H9 (cell line): ENCODE measurements around the gene NTPCR. TPM values are rescaled to one million over a fixed set of nuclear protein-coding genes. Genes with fewer than 3 reads are reported as not detected.

ENCODE experiments used
- DNase-seq: peaks from one replicate; pipeline ENCODE4 v3.0.0-alpha.2; 2017
- H2AFZ ChIP-seq: one replicate; pipeline ENCODE4 v1.6.1; 2013; ENCODE audit warnings: mild to moderate bottlenecking, low read length, control low read depth, moderate library complexity
- H2AK5ac ChIP-seq: 2 replicates; pipeline ENCODE4 v1.6.1; 2013; ENCODE audit warnings: low read length, control low read depth, mixed read lengths; ENCODE audit not compliant: insufficient read length
- H2BK120ac ChIP-seq: one replicate; pipeline ENCODE4 v1.6.1; 2013; ENCODE audit warnings: low read depth, mild to moderate bottlenecking, low read length, control low read depth, inconsistent platforms; ENCODE audit not compliant: poor library complexity, severe bottlenecking
- H2BK12ac ChIP-seq: 2 replicates; pipeline ENCODE4 v1.6.1; 2013; ENCODE audit warnings: low read length, control low read depth, mixed read lengths, low read depth; ENCODE audit not compliant: insufficient read length
- H2BK15ac ChIP-seq: 2 replicates; pipeline ENCODE4 v1.6.1; 2013; ENCODE audit warnings: low read depth, low read length, control low read depth
- H2BK20ac ChIP-seq: one replicate; pipeline ENCODE4 v1.6.1; 2013; ENCODE audit warnings: low read depth, mild to moderate bottlenecking, low read length, control low read depth, inconsistent platforms; ENCODE audit not compliant: poor library complexity, severe bottlenecking
- H2BK5ac ChIP-seq: 2 replicates; pipeline ENCODE4 v1.6.1; 2013; ENCODE audit warnings: low read length, control low read depth, mixed read lengths; ENCODE audit not compliant: insufficient read length
- H3K14ac ChIP-seq: 2 replicates; pipeline ENCODE4 v1.6.1; 2013; ENCODE audit warnings: low read length, control low read depth; ENCODE audit not compliant: insufficient read depth
- H3K18ac ChIP-seq: 2 replicates; pipeline ENCODE4 v1.6.1; 2013; ENCODE audit warnings: low read depth, mild to moderate bottlenecking, mixed read lengths, low read length, control low read depth; ENCODE audit not compliant: insufficient read length
- H3K23ac ChIP-seq: 2 replicates; pipeline ENCODE4 v1.6.1; 2013; ENCODE audit warnings: low read length, control low read depth, mixed read lengths, low read depth; ENCODE audit not compliant: insufficient read length
- H3K23me2 ChIP-seq: 2 replicates; pipeline ENCODE4 v1.6.1; 2013; ENCODE audit warnings: low read depth, mild to moderate bottlenecking, mixed read lengths, low read length, control low read depth; ENCODE audit not compliant: insufficient read length, poor library complexity, severe bottlenecking
- H3K27ac ChIP-seq: 2 replicates; pipeline ENCODE4 v1.5.1; 2013; ENCODE audit warnings: low read length, control low read depth, mixed read lengths, low read depth; ENCODE audit not compliant: insufficient read length
- H3K27me3 ChIP-seq: 2 replicates; pipeline ENCODE4 v1.6.1; 2013; ENCODE audit warnings: low read length, control low read depth, inconsistent platforms; ENCODE audit not compliant: insufficient read depth
- H3K4ac ChIP-seq: 2 replicates; pipeline ENCODE4 v1.6.1; 2013; ENCODE audit warnings: low read depth, mild to moderate bottlenecking, control low read depth, inconsistent platforms, low read length, moderate library complexity
- H3K4me1 ChIP-seq: 2 replicates; pipeline ENCODE4 v1.6.1; 2013; ENCODE audit warnings: low read length, control low read depth, inconsistent platforms; ENCODE audit not compliant: insufficient read depth
- H3K4me2 ChIP-seq: 2 replicates; pipeline ENCODE4 v1.6.1; 2013; ENCODE audit warnings: low read length, control low read depth, mixed read lengths; ENCODE audit not compliant: insufficient read length, insufficient read depth
- H3K56ac ChIP-seq: 2 replicates; pipeline ENCODE4 v1.6.1; 2013; ENCODE audit warnings: low read depth, mild to moderate bottlenecking, mixed read lengths, low read length, control low read depth; ENCODE audit not compliant: insufficient read length
- H3K79me1 ChIP-seq: 2 replicates; pipeline ENCODE4 v1.6.1; 2013; ENCODE audit warnings: low read depth, mild to moderate bottlenecking, moderate library complexity, low read length, control low read depth, inconsistent platforms; ENCODE audit not compliant: insufficient read depth, poor library complexity, severe bottlenecking
- H3K79me2 ChIP-seq: 2 replicates; pipeline ENCODE4 v1.6.1; 2013; ENCODE audit warnings: low read length, control low read depth, inconsistent platforms; ENCODE audit not compliant: insufficient read depth
- H3K9ac ChIP-seq: 2 replicates; pipeline ENCODE4 v1.6.1; 2013; ENCODE audit warnings: low read length, control low read depth, mixed read lengths; ENCODE audit not compliant: insufficient read length; ENCODE audit errors: extremely low read depth
- H3K9me3 ChIP-seq: one replicate; pipeline ENCODE4 v1.6.1; 2013; ENCODE audit warnings: low read depth, low read length, inconsistent platforms; ENCODE audit not compliant: control insufficient read depth
- H3T11ph ChIP-seq: one replicate; pipeline ENCODE4 v1.6.1; 2013; ENCODE audit warnings: mild to moderate bottlenecking, low read length, control low read depth, inconsistent platforms
- H4K20me1 ChIP-seq: one replicate; pipeline ENCODE4 v1.6.1; 2013; ENCODE audit not compliant: control insufficient read depth, insufficient read length, insufficient read depth
- H4K5ac ChIP-seq: 2 replicates; pipeline ENCODE4 v1.6.1; 2013; ENCODE audit warnings: low read depth, mild to moderate bottlenecking, mixed read lengths, low read length, control low read depth; ENCODE audit not compliant: insufficient read length
- H4K8ac ChIP-seq: replicated peaks from 2 replicates; pipeline ENCODE4 v1.6.1; 2013; ENCODE audit warnings: low read length, control low read depth, mixed read lengths, low read depth; ENCODE audit not compliant: insufficient read length
- H4K91ac ChIP-seq: 2 replicates; pipeline ENCODE4 v1.6.1; 2013; ENCODE audit warnings: low read depth, mild to moderate bottlenecking, moderate library complexity, mixed read lengths, low read length, control low read depth; ENCODE audit not compliant: insufficient read length
- H3K27ac Mint-ChIP-seq, 3 experiments: 2 replicates in 2 of 3; 3 replicates in 1 of 3; pipeline ENCODE4 v1.8.0; 2020 to 2021; ENCODE audit warnings: mixed read lengths in 3 of 3, mild to moderate bottlenecking in 1 of 3, moderate library complexity in 1 of 3
- H3K27me3 Mint-ChIP-seq: 2 replicates; pipeline ENCODE4 v1.8.0; 2021; ENCODE audit warnings: low read depth, mild to moderate bottlenecking, moderate library complexity, mixed read lengths
- H3K36me3 Mint-ChIP-seq, 3 experiments: 2 replicates in 2 of 3; 3 replicates in 1 of 3; pipeline ENCODE4 v1.8.0; 2020 to 2021; ENCODE audit warnings: low read depth in 3 of 3, mixed read lengths in 3 of 3; ENCODE audit not compliant: insufficient read depth in 1 of 3
- H3K4me1 Mint-ChIP-seq, 2 experiments: 2 replicates each; pipeline ENCODE4 v1.8.0; 2020; ENCODE audit warnings: mixed read lengths in 2 of 2
- H3K4me3 Mint-ChIP-seq, 2 experiments: 2 replicates in 1 of 2; 3 replicates in 1 of 2; pipeline ENCODE4 v1.8.0; 2020 to 2021; ENCODE audit warnings: mild to moderate bottlenecking in 2 of 2, mixed read lengths in 2 of 2, moderate library complexity in 1 of 2
- H3K9me3 Mint-ChIP-seq, 2 experiments: 2 replicates in 1 of 2; 3 replicates in 1 of 2; pipeline ENCODE4 v1.8.0; 2020; ENCODE audit warnings: mild to moderate bottlenecking in 2 of 2, mixed read lengths in 2 of 2, moderate library complexity in 1 of 2
- WGBS: extraction: QIAGEN DNeasy Blood & Tissue Kit; methylation state at CpG from one replicate; pipeline ENCODE4 v1.1.7; 2013; ENCODE audit warnings: missing lambda C conversion rate, low lambda C conversion rate, mixed read lengths; ENCODE audit not compliant: insufficient read length; ENCODE audit errors: extremely low coverage; 5-methylcytosine and 5-hydroxymethylcytosine counted together
- total RNA-seq: library from RNA; stranded (reverse); gene quantifications from 2 replicates; pipeline ENCODE4 v1.2.1, GENCODE V29; 2021
- TF ChIP-seq, protein P1 (sequence below): fragments of 200-600 bp; sonication (generic); conservative IDR thresholded peaks from 3 replicates; pipeline ENCODE4 v1.8.0; 2021; ENCODE audit warnings: antibody characterized with exemption, mild to moderate bottlenecking

The NTPCR gene
- total RNA-seq, 1 experiment from 2014 or later: 87.4 TPM

- Histone ChIP-seq H3K9ac (no peak overlapping the region), H3K27me3 (no peaks in the 10 kb centered on the region), H2BK15ac (no peak overlapping the region), H3K14ac (no peak overlapping the region), H3T11ph (no peak overlapping the region), H2AK5ac (no peak overlapping the region), H4K20me1 (no peaks in the 10 kb centered on the region), H3K23ac (no peak overlapping the region), H4K91ac (no peak overlapping the region), H3K9me3 (no peaks in the 10 kb centered on the region), H3K56ac (no peak overlapping the region), H3K79me2 (no peaks in the 10 kb centered on the region), H2BK20ac (no peak overlapping the region), H2BK5ac (no peak overlapping the region), H3K4ac (no peak overlapping the region), H4K8ac (no peak overlapping the region), H2BK12ac (no peak overlapping the region), H3K79me1 (no peaks in the 10 kb centered on the region), H2BK120ac (no peak overlapping the region), H3K23me2 (no peaks in the 10 kb centered on the region), H3K18ac (no peak overlapping the region), H3K4me1 (no peaks in the 10 kb centered on the region), H3K27ac (no peak overlapping the region), H2AFZ (no peak overlapping the region), H4K5ac (no peak overlapping the region), H3K4me2 (no peak overlapping the region)
- H3K27me3 Mint-ChIP-seq: peaks cover 5% of the 10 kb centered on the region; the same call in 1 of the 2 replicates
- H3K9me3 Mint-ChIP-seq: no peaks in the 10 kb centered on the region
- H3K4me1 Mint-ChIP-seq: no peaks in the 10 kb centered on the region
- H3K4me3 Mint-ChIP-seq: no peak overlapping the region
- TF ChIP-seq, protein P1, sequence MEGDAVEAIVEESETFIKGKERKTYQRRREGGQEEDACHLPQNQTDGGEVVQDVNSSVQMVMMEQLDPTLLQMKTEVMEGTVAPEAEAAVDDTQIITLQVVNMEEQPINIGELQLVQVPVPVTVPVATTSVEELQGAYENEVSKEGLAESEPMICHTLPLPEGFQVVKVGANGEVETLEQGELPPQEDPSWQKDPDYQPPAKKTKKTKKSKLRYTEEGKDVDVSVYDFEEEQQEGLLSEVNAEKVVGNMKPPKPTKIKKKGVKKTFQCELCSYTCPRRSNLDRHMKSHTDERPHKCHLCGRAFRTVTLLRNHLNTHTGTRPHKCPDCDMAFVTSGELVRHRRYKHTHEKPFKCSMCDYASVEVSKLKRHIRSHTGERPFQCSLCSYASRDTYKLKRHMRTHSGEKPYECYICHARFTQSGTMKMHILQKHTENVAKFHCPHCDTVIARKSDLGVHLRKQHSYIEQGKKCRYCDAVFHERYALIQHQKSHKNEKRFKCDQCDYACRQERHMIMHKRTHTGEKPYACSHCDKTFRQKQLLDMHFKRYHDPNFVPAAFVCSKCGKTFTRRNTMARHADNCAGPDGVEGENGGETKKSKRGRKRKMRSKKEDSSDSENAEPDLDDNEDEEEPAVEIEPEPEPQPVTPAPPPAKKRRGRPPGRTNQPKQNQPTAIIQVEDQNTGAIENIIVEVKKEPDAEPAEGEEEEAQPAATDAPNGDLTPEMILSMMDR: no peak
- no peak for DNase-seq
- H3K27ac Mint-ChIP-seq: no peak overlapping the region
- H3K36me3 Mint-ChIP-seq: no peaks in the 10 kb centered on the region
- WGBS: no CpG with 5 or more reads among the region's 11 CpGs
Observed at GRCh38 chr1:232938926-232939325, 11.5 kb upstream of the NTPCR start.
